ENCODE data around the gene HNRNPUL1.

- TF ChIP-seq CTCF (IDR thresholded peaks at IDR 0.05) (no peak), POLR2A (IDR thresholded peaks at IDR 0.05) (no peak), POLR2AphosphoS5 (IDR thresholded peaks at IDR 0.05) (no peak), EP300 (IDR thresholded peaks at IDR 0.05) (no peak)
Measured at GRCh38 chr19:41269571-41269970, 5.4 kb downstream of the HNRNPUL1 start.

All from suprapubic skin (tissue), 4 donors.